Hematopoietic multipotent progenitor cell treated with erythropoietin and hydrocortisone succinate and interleukin-3 and kit ligand, for 8 days (in vitro differentiated cells): ENCODE data around the gene HOXC10.

Experiments used
- DNase-seq: peaks from one replicate; pipeline ENCODE4 v3.0.0-alpha.2; 2015

Gene HOXC10

DNA sequence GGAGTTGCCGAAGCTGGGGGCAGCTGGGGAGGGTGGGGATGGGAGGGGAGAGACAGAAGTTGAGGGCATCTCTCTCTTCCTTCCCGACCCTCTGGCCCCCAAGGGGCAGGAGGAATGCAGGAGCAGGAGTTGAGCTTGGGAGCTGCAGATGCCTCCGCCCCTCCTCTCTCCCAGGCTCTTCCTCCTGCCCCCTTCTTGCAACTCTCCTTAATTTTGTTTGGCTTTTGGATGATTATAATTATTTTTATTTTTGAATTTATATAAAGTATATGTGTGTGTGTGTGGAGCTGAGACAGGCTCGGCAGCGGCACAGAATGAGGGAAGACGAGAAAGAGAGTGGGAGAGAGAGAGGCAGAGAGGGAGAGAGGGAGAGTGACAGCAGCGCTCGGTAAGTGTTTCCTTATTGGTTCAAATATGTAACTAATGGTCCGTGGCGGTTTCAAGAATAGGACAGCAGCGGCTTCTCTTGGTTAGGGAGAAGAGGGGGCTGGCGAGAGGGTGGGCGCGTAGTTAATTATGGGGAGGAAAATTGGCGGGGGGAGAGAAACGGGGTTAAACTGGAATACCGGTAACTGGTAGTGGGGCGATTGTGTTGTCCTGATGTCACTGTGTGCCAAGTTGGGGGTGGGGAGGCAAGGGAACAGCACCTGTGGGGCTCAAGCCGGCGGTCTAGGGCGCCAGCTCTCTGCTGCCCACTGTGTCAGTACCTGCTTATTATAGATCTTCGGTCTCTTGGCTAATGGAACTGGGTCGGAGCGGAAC is 32.3 kb downstream of the HOXC10 start:
- no peak for DNase-seq

DNA sequence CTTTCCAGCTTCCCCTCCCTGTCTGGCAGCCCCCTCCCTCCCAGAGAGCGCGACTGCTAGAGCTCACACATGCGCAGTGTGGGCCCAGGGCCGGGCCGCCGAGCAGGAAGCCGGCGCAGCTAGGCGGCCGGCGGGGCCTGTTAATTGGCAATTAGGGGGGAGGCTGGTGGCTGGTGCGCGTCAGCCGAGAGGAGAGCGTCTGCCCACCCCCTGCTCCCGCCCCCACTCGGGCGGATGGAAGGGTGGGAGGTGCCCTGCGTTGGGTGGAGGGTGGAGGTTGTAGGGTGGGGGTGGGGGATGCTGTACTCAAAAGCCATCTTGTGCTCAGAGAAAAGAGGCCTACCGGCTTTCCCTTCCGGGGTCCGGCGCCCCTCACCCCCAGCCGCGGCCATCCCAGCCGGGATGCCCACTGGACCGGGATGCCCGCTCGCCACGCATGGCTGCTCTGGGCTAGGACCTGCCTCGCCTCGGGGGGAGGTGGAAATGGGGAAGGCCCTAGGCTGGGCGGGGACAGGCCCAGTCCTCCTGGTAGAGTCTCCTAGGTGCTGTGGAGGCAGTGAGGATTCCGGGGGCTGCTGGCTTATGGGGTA is 33.0 kb downstream of the HOXC10 start:
- peak; percentile 14 for DNase-seq

DNA sequence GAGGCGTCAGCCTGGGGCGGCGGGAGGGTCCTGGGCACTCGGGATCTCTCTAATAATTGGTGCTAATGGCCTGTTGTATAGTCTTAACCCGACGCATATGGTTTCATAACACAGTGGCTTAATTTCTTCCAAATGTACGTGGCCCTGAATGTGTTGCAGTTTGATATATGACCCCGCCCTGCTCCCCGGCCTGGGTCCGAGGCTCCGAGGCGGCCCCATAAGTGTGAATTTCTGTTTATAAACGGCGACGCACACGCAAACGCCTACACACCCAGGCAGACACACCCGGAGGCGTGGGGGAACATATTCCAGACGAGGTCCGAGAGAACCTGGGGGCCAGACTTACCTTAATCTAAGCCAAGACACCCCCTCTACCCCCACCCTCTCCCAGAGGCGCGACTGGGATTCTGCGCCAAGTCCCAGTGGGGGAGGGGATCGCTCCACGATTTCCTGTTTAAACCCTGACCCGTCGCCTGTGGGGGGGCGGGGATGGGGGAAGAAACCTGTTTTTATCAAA is 33.6 kb downstream of the HOXC10 start:
- DNase-seq: no peak

DNA sequence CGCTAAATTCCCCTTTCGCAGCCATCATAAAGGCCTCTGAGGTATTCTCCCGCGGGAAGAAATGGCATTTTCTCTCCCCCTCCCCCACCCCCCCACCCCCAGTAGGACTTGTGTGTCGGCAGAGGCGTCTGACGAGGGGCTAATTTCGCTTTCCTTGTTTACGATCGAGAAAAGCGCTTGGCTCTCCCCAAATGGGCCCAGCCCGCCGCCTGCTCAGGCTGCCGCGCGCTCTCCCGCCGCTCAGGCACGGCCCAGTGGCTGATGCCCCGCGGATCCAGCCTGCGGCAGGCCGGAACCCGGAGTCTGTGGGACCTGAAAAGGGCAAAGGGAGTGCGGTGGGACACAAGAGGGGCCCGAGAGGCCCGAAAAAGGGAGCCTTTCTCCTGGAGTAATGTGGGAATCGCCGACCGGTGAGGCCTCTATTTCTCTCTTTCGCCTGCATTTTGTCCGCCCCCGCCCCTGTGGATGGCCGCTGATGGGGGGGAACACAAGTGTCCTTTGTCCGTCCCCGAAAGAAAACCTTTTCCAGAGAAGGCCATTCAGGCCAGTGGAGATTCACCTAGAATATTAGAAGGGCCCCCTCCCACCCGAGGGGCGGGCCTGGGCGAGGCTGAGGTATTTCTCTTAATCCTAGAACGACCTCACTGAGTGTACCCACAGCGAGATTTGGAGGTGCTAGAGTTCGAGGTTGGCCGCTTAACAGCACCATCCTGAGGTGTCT is 34.3 kb downstream of the HOXC10 start:
- no peak for DNase-seq

DNA sequence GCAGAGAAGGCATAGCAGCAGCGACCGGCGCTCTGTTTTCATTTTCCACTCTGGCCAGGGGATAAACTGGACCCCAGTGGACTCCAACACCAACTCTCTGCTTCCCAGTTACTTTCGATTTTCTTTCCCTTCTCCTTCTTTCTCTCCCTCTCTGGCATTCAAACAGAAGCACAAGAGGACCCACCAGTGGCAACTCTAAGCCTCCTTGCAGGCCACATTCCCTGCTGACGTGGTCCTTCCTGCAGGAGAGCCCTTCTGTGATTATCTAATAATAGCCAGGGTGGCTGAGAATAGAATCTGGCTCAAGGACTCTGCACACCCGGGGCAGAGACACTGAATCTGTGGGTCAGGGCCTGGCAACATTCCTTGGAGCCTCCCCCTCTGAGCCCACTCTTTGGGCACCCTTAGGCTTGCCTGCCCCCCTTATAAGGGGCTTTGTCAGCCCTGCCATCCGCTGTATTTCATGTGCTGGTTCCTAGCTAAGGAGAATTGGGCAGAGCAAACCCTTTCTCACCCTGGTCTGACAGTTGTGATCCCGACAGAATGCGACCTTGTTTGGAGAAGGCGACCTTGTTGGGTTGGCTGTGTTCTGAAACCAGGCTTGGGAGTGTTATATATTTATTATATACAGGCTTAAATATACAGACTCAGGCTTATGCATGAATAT is 35.1 kb downstream of the HOXC10 start:
- DNase-seq: no peak

DNA sequence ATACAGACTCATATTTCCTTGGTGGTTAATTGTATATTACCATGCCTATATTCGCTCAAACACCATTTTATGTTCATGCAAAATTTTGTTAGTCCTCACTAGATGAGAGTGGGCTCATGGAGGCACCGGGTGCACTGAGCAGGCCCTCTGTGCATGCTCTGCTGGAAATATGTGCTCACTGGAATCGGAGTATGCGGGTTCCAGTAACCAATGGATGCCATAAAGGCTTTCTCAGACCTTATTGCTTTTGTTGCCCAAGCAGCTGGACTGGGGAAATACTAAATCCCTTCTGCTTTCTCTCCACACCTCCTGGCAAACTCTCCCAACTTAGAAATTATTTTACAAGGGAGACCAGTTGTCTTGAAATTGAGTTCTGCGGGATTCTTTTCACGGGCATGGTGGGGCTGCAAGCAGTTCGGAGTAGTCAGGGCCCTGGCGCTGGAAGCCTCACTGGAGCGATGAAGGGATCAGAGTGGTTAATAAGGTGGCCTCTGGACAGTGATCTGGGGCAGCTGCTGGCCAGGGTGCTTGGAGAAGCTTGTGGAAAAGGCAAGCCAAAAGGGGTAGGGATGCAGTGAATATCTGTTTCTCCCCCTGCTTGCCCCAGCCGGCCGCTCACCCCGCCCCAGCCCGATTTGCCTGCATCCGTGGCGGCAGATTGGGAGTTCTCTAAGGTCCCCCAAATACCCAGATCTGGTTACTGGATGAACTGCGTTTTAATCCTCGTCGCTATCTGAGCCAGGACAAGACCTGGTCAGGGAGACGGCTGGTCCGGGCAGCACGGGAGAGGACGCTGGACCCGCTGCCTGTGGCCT is 35.9 kb downstream of the HOXC10 start:
- DNase-seq: no peak

DNA sequence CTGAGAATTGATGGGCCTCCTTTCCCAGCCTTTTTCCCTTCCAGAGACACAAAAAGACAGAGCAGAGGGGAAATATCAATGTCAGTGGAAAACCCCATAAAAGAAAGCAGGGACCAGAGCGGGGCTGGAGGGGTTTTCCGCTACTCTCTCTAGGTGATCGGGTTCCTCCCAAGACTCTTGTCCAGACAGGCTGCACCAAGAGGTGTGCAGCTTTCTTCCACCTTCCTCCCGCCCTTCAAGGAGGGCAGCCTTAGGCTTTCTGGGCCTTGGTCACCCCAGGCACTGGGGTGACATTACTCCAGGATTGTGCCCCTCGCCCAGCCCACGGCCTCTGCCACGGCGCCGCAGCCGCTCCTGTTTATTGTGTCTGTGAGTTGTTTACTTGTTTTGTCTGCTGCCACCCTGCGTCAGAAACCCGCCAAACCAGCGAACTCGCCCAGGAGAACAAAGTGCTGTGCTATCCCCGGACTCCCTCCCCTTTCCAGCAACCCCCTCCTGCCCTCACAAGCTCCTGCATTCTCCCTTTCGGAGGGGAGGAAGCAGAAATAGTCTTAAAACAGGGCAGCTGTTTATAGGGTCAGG is 36.6 kb downstream of the HOXC10 start:
- no peak for DNase-seq

DNA sequence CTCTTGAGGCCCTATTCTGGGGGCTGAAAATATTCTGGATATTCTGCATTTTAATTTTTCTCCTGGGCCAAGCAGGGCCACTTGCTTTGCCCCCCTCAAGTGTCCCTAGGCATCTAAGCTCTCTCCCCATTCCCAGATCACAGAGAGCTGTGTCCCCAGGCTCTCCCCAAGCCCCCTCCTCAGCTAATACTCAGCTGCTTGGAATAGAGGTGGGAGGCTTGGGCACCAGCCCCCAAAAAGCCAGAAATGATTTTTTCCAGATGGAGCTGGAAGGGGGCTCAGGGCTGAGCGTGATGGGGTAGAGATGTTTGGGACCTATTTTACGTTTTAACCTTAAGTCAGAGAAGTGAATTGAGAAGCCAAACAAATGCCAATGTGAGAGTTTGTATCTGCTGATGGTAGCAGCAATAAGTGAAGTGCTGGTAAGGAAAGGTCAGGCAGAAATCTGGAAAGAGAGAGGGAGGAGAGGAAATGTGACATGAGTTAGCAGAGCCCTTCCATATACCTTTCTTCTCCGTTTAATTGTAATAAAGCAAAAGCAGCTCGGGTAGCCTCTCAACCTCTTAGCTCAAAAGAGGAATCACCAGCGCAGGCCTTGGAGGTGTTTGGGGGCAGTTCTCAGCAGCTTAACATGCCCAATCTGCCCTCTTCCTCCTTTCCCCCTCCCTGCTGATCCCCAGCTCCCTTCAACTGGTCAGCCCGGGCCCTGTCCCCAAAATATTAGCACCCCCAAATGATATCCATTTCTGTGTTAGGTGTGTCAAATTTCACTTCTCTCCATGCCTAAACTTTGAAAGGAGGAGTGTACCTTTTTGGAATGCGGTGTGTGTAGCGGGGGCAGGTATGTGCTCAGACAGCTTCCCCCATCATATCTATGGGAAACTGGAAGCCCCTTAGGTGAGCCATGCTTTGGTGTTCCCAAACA is 38.3 kb downstream of the HOXC10 start:
- DNase-seq: no peak

DNA sequence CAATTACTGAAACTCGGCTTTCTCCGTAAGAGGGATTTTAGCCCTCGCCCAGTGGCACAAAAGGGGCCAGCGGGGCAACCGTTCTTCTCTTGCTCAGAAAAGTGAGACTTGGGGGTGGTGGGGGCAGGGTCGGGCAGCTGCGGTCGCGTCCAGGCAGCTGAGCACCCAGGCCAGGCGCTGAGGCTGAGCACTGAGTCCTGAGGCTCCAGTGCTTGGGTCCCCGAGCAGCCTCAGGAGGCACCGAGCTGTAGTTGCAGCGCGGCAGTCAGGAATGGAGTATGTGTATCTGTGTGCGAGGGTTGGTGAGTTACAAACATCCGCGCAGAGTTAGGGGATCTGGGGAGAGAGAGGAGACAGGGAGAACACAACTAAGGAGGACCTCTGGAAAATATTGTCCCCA is 39.2 kb downstream of the HOXC10 start:
- DNase-seq: no peak

DNA sequence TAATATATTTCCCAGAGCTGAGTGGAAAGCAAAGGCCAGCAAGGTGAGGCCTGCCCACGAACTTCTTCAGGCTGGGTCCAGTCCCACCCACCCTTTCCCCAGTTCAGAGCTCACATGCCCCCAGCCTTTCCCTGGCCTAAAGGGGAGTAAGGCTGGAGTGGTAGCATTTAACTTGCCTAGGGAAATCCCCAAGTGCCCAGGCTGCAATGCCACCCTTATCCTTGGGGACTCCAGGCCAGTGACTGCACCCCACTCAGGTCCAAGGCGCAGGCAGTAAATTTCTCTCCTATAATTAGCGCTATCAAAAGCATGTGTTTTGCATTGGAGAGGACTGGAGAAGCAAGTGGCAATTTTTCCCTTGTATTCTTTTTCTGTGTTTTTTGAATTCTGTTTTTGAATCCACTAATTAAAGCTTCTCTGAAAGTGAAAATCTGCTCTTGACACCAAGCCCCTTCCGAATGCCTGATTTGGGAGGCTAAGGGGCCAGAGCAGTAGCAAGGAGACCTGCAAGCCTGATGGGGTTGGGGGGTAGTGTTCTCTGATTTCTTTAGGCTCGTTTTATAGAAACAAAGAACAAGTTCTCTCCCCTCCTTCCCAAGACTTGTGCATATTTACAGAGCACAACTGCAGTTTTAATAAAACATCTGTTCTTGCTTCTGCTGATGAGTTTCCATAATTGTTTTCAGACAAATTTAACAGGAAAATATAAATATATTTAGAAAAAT is 39.8 kb downstream of the HOXC10 start:
- no peak for DNase-seq

DNA sequence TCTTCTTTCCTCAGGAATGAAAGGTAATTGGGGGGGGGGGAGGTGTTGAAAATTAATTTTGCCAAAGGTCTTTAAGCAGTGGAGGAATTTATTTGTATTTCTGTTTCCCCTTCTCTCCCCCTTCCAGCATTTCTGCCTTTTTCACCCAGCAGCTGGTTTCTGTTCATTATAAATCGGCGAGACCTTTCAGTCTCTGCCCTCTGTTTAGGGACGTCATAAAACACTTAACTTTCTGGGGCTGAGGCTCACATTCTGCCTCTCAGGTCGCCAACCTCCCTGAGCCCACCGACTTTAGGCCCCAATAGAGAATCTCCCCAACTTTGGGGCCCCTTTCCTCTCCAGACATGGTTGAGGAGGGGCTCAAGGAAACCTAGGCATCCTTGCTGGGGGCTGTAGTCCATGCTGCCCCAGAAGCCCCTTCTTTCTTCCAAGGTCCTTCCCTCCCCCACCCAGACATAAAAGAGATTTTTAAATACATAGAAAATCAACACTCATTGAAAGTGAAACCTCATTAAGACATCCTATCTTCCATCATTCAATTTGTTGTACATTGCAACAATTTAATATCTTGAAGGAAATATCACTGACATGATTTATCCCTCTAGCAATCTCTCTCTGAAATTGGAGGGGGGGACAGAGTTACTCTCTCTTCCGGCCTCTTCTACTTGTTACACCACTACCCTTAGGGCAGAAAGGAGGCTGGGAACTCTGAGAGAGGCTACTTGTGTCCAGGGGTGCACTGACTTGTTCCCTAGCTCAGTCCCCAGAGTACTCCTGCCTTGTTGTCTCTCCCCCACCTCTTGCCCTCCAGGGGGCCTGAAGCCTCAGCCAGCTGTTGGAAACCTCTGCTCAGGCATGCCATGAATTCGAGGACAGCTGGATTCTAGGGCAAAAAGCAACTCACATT is 40.8 kb downstream of the HOXC10 start:
- DNase-seq: no peak

DNA sequence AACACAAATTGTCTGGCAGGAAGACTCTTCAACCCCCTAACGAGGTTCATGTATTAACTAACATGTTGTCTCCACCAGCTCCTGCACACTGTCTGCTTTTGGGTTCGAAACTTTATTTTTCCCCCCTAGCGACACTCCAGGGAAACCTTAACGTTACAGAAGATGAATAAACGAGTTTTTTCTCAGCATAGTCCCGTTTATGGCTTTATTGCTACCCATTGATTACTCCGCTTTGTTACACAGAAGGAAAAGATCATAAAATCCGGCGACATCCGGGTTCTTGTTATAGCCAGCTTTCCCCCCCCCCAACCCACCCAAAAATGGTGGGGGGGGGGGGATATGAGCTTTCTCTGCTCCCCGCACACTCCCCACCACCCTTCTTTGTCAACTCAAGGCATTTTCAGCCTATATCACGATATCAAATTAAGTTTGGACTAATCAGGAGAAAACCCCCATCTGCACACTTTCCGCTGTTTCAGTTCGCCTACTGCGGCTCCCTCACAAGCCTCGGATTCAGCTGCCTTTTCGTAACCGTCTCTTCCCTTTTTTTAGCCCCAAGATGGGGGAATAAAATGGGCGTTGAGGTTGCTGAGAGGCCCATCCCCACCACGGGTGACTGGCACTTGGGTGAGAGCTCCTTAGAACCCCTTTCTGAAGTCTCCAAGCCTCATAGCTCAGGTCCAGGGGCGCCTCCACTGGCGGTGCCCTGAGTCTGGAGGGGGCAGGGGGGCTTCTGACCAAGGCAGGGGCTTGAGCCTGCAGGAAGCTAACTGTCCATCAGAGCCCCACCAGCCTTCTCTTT is 41.9 kb downstream of the HOXC10 start:
- DNase-seq: no peak

DNA sequence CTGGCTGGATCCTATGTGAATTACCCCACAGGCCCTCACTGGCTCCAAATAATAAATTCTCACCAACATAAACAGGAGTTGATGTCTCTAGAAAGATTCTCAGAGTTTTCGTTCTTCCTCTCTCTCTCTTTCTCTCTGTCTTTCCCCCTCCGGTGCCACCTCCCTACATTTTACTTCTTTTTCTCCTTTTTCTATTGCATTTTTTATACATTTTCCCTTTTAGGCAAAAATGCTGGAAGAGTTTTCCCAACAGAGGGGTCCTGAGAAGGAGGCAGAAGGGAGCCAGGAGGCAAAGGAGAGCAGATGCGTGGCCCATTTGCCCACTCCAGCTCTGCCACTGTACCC is 42.5 kb downstream of the HOXC10 start:
- no peak for DNase-seq

DNA sequence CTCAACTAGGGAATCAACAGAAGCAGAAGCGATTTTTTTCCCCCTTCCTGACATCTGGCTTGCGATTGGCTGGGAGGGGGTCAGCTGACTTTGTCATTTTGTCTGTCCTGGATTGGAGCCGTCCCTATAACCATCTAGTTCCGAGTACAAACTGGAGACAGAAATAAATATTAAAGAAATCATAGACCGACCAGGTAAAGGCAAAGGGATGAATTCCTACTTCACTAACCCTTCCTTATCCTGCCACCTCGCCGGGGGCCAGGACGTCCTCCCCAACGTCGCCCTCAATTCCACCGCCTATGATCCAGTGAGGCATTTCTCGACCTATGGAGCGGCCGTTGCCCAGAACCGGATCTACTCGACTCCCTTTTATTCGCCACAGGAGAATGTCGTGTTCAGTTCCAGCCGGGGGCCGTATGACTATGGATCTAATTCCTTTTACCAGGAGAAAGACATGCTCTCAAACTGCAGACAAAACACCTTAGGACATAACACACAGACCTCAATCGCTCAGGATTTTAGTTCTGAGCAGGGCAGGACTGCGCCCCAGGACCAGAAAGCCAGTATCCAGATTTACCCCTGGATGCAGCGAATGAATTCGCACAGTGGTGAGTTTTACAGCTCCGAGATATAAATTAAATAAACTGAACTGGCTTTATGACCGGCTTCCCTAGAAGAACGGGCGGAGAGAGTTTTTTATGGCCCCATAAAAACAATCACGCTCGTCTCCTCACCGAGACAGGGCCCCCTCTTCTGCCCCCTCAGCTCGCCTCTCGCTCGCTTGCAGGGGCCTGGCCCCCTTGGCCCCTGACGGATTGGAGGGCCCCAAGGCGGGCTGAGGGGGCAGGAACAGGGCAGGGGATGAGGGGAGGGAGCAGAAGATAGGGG is 43.6 kb downstream of the HOXC10 start, which contains the start of gene HOXC6:
Gene HOXC6, plus strand, starts transcription at position 127 of the 888 bp plus-strand sequence. Its CDS starts 82 bp downstream, at position 209.
- DNase-seq: no peak

DNA sequence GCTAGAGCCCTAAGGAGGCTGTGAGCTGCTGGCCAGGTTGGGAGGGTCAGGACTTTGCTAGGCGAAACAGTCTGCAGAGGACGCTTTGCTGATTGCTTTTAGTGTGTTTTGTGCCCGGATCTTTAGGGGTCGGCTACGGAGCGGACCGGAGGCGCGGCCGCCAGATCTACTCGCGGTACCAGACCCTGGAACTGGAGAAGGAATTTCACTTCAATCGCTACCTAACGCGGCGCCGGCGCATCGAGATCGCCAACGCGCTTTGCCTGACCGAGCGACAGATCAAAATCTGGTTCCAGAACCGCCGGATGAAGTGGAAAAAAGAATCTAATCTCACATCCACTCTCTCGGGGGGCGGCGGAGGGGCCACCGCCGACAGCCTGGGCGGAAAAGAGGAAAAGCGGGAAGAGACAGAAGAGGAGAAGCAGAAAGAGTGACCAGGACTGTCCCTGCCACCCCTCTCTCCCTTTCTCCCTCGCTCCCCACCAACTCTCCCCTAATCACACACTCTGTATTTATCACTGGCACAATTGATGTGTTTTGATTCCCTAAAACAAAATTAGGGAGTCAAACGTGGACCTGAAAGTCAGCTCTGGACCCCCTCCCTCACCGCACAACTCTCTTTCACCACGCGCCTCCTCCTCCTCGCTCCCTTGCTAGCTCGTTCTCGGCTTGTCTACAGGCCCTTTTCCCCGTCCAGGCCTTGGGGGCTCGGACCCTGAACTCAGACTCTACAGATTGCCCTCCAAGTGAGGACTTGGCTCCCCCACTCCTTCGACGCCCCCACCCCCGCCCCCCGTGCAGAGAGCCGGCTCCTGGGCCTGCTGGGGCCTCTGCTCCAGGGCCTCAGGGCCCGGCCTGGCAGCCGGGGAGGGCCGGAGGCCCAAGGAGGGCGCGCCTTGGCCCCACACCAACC is 44.8 kb downstream of the HOXC10 start:
- DNase-seq: no peak

DNA sequence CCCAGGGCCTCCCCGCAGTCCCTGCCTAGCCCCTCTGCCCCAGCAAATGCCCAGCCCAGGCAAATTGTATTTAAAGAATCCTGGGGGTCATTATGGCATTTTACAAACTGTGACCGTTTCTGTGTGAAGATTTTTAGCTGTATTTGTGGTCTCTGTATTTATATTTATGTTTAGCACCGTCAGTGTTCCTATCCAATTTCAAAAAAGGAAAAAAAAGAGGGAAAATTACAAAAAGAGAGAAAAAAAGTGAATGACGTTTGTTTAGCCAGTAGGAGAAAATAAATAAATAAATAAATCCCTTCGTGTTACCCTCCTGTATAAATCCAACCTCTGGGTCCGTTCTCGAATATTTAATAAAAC is 45.5 kb downstream of the HOXC10 start:
- no peak for DNase-seq
